BE2C (cell line): ENCODE measurements around the gene EMILIN1.

ENCODE experiments used
- DNase-seq: peaks from one replicate; pipeline ENCODE4 v3.0.0-alpha.2; 2020
- H3K27me3 ChIP-seq: fragments of 250-450 bp; sonication (Bioruptor Pico); 2 replicates; pipeline ENCODE4 v1.5.1; 2020; ENCODE audit warnings: mild to moderate bottlenecking
- H3K36me3 ChIP-seq: fragments of 250-450 bp; sonication (Bioruptor Pico); 2 replicates; pipeline ENCODE4 v1.5.1; 2020; ENCODE audit warnings: mild to moderate bottlenecking
- H3K4me1 ChIP-seq: fragments of 250-450 bp; sonication (Bioruptor Pico); 2 replicates; pipeline ENCODE4 v1.5.1; 2020
- H3K4me3 ChIP-seq: 2 replicates; pipeline ENCODE4 v1.5.1; 2011; ENCODE audit warnings: low read depth, low read length
- H3K9me3 ChIP-seq: fragments of 250-450 bp; sonication (Bioruptor Pico); 2 replicates; pipeline ENCODE4 v1.5.1; 2020
- CTCF ChIP-seq: IDR thresholded peaks from 2 replicates; pipeline ENCODE4 v1.5.1; 2012; ENCODE audit warnings: mild to moderate bottlenecking, low read depth, low read length

The EMILIN1 gene

GRCh38 chr2:27091746-27092695, 13.6 kb downstream of the EMILIN1 start:
- no peak for TF ChIP-seq CTCF
- Histone ChIP-seq H3K27me3 (no peaks in the 10 kb centered on the region), H3K36me3 (no peaks in the 10 kb centered on the region), H3K4me1 (peaks cover 7% of the 10 kb centered on the region), H3K9me3 (no peaks in the 10 kb centered on the region), H3K4me3 (no peak overlapping the region)
- no peak for DNase-seq

GRCh38 chr2:27092696-27093429, 14.4 kb downstream of the EMILIN1 start:
- Histone ChIP-seq H3K27me3 (no peaks in the 10 kb centered on the region), H3K36me3 (no peaks in the 10 kb centered on the region), H3K4me3 (no peak overlapping the region), H3K9me3 (no peaks in the 10 kb centered on the region), H3K4me1 (peaks cover 6% of the 10 kb centered on the region)
- no peak for DNase-seq
- TF ChIP-seq CTCF = no peak

GRCh38 chr2:27093430-27094352, 15.3 kb downstream of the EMILIN1 start:
- DNase-seq = no peak
- TF ChIP-seq CTCF = no peak
- peaks cover 6% of the 10 kb centered on the region for H3K4me1 ChIP-seq
- H3K27me3 ChIP-seq = no peaks in the 10 kb centered on the region
- H3K4me3 ChIP-seq = no peak overlapping the region
- H3K36me3 ChIP-seq = no peaks in the 10 kb centered on the region
- no peaks in the 10 kb centered on the region for H3K9me3 ChIP-seq

- no peaks in the 10 kb centered on the region for H3K36me3 ChIP-seq
- no peaks in the 10 kb centered on the region for H3K9me3 ChIP-seq
- no peak for DNase-seq
- TF ChIP-seq CTCF = no peak
- no peaks in the 10 kb centered on the region for H3K27me3 ChIP-seq
- H3K4me3 ChIP-seq = no peak overlapping the region
- peaks cover 6% of the 10 kb centered on the region for H3K4me1 ChIP-seq
Observed at GRCh38 chr2:27094353-27094984, 16.1 kb downstream of the EMILIN1 start.

GRCh38 chr2:27095427-27095744, 17.0 kb downstream of the EMILIN1 start:
- DNase-seq = no peak
- Histone ChIP-seq H3K27me3 (no peaks in the 10 kb centered on the region), H3K4me1 (peaks cover 6% of the 10 kb centered on the region), H3K9me3 (no peaks in the 10 kb centered on the region), H3K36me3 (no peaks in the 10 kb centered on the region), H3K4me3 (no peak overlapping the region)
- TF ChIP-seq CTCF = no peak
